GM11168 (cell line): Measurements from ENCODE around the gene RRP15.

Experiments used
- in situ Hi-C: fragments of 300-500 bp; cut with MboI; formaldehyde crosslinking; loops from one replicate; pipeline ENCODE4 v1.12.0; 2022; ENCODE audit warnings: low sequenced_read_pairs; ENCODE audit not compliant: unreplicated experiment

Gene RRP15

GRCh38 chr1:218294546-218294945 is 9.5 kb downstream of the RRP15 start:
- in situ Hi-C loops: no loop called here

GRCh38 chr1:218296162-218296561 is 11.1 kb downstream of the RRP15 start:
- in situ Hi-C loops: no loop called here

- in situ Hi-C loops: no loop called here
Observed at GRCh38 chr1:218297461-218297860, 12.4 kb downstream of the RRP15 start.

GRCh38 chr1:218297867-218298266 is 12.8 kb downstream of the RRP15 start:
- in situ Hi-C loops: no loop called here

- in situ Hi-C loops: no loop called here
Observed at GRCh38 chr1:218298398-218298797, 13.3 kb downstream of the RRP15 start.

- in situ Hi-C loops: no loop called here
Observed at GRCh38 chr1:218299416-218299815, 14.3 kb downstream of the RRP15 start.

- in situ Hi-C loops: no loop called here
Observed at GRCh38 chr1:218301217-218301616, 16.1 kb downstream of the RRP15 start.

- in situ Hi-C loops: no loop called here
Observed at GRCh38 chr1:218302155-218302554, 17.1 kb downstream of the RRP15 start.

GRCh38 chr1:218303176-218303879 is 18.2 kb downstream of the RRP15 start:
- in situ Hi-C loops: no loop called here

GRCh38 chr1:218304281-218305039 is 19.4 kb downstream of the RRP15 start:
- in situ Hi-C loops: no loop called here

GRCh38 chr1:218305472-218306064 is 20.5 kb downstream of the RRP15 start:
- in situ Hi-C loops: no loop called here

GRCh38 chr1:218312509-218312908 is 27.4 kb downstream of the RRP15 start:
- in situ Hi-C loops: no loop called here

- in situ Hi-C loops: no loop called here
Observed at GRCh38 chr1:218314316-218314715, 29.2 kb downstream of the RRP15 start.

GRCh38 chr1:218315638-218316037 is 30.5 kb downstream of the RRP15 start:
- in situ Hi-C loops: no loop called here

GRCh38 chr1:218317061-218317460 is 32.0 kb downstream of the RRP15 start:
- in situ Hi-C loops: no loop called here

- in situ Hi-C loops: loop anchor here (10.0 kb wide), 1 partner anchor 195 kb away; no protein-coding TSS in a partner anchor
Observed at GRCh38 chr1:218320182-218320581, 35.1 kb downstream of the RRP15 start.

GRCh38 chr1:218322762-218323161 is 37.7 kb downstream of the RRP15 start:
- in situ Hi-C loops: loop anchor here (10.0 kb wide), 1 partner anchor 192 kb away; no protein-coding TSS in a partner anchor

GRCh38 chr1:218323568-218324225 is 38.6 kb downstream of the RRP15 start:
- in situ Hi-C loops: loop anchor here (10.0 kb wide), 1 partner anchor 191 kb away; no protein-coding TSS in a partner anchor

GRCh38 chr1:218324226-218324580 is 39.1 kb downstream of the RRP15 start:
- in situ Hi-C loops: loop anchor here (10.0 kb wide), 1 partner anchor 191 kb away; no protein-coding TSS in a partner anchor

GRCh38 chr1:218328769-218329168 is 43.7 kb downstream of the RRP15 start:
- in situ Hi-C loops: loop anchor here (10.0 to 25.0 kb wide), 2 partner anchors 186 to 484 kb away; no protein-coding TSS in a partner anchor
